HG02938 (cell line): Measurements from ENCODE around the gene FRMD3.

ENCODE experiments used
- ATAC-seq: cut with Tn5 transposase; IDR thresholded peaks from one replicate; pipeline ENCODE4 v1.9.1; 2021; ENCODE audit warnings: mild to moderate bottlenecking, moderate library complexity; ENCODE audit not compliant: unreplicated experiment

FRMD3 gene

GRCh38 chr9:83538172-83538889, at the start of gene FRMD3:
TSS of gene FRMD3 (minus strand) at chr9:83538401. CDS start at chr9:83538231, 170 bp downstream.
- ATAC-seq = peak; percentile 47

DNA sequence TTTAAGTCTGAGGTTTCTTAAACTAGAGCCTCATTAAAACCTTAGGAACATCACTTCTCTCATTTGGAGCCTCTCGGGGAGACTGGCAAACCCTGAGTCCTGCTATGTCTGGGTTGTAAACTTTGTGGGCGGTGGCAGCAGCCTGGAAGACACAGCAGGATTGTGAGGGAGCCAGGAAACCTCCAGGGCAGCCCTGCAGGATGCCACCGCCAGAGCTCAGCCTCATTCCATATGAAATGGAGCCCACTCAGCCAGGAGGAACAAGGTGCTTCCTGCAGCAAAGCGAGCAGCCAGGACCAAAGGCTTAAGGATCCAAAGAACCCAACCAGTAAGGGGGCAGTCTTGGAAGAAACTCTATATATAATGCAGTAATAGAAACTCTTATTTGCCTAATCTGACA, 46.8 kb upstream of the FRMD3 start:
- no peak for ATAC-seq

DNA sequence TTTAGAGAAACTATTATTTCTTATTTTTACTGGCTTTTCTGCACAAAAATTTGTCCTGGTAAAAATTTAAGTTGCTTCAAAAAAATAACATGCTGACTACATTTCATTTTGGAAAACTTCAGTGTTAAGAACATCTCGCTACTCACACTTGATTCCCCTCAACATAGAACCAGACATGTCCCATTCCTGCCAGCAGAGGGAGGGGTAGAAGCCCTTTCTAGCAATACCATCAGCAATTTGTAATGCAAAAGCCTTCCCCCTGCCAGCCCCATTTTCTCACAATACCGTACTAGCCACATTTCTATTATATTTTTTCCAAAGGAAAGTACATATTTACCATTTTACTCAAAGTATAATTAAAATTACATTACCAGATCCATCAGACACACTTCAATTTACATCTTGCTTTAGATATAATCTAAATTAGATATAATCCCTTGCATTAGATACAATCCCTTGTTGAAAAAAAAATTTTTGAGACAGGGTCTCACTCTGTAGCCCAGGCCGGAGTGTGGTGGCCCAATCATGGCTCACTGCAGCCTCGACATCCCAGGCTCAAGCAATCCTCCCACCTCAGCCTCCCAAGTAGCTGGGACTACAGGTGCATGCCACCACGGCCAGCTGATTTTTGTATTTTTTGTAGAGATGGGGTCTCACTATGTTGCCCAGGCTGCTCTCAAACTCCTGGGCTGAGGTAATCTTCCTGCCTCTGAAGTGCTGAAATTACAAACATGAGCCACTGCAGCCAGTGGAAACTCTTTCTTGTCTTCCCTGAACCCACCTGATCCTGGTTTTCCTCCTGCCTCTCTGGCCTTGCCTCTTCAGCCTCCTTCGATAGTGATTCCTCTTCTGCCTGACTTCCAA, 45.2 kb upstream of the FRMD3 start:
- ATAC-seq = no peak

GRCh38 chr9:83582029-83582428, 43.8 kb upstream of the FRMD3 start:
- ATAC-seq = no peak

- no peak for ATAC-seq
Observed at GRCh38 chr9:83574482-83574881, 36.3 kb upstream of the FRMD3 start.

DNA sequence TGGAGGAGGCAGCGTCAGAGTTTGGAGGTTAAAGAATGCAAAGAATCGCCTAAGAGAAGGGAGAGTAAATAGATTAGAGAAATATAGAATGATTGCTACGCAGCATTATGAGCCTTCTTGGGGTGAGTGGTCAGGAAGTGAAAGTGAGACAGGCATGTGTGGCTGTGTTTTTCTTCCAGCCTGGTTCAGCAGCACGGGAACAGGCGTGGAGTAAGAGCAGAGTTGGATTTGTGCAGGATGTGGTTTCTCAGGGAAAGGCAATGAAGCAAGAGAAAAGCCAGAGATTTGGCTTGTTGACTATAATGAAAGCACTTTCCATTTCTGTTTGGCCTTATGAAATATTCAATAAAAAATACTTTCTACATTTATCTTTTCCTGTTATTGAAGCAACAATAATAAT, 34.3 kb upstream of the FRMD3 start:
- ATAC-seq = no peak

DNA sequence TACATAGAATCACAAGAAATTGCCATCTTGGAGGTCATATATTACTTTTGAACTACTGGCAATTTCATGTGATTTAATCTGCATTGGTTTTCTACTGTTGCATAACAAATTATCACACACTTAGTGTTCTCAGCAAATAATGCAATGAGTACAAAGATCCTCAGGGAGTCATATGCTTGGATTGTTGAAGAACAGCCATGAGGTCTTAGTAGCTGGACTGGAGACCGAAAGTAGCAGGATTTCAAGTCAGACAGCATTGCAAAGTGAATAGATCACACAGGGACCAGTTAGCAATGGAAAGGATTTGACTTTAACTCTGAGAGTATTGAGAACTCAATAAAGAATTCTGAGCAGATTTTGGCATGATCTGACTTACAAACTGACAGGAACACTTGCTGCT, 32.2 kb upstream of the FRMD3 start:
- no peak for ATAC-seq

GRCh38 chr9:83569326-83569725, 31.1 kb upstream of the FRMD3 start:
- ATAC-seq = no peak

DNA sequence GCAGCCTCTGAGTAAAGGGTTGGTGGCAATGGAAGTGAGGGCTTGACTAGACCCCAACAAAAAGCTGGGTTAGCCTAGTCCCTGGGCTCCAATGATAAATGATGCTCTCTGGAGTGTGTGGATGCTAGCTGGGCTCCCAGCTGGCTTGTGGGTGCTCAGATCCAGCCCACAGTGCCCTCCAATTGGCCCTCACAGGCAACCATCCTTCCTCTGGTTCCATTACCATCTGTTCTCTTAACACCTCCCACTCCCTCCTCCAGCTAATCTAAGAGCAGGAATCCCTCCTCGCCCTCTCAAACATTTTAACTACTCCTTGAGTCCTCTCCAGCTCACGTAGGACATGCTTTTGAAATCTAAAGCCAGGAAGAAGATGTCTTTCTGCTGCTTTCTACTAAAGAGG, 25.2 kb upstream of the FRMD3 start:
- ATAC-seq = no peak

GRCh38 chr9:83560169-83560826, 22.1 kb upstream of the FRMD3 start:
- ATAC-seq = no peak

- no peak for ATAC-seq
Observed at GRCh38 chr9:83557771-83558170, 19.6 kb upstream of the FRMD3 start.

DNA sequence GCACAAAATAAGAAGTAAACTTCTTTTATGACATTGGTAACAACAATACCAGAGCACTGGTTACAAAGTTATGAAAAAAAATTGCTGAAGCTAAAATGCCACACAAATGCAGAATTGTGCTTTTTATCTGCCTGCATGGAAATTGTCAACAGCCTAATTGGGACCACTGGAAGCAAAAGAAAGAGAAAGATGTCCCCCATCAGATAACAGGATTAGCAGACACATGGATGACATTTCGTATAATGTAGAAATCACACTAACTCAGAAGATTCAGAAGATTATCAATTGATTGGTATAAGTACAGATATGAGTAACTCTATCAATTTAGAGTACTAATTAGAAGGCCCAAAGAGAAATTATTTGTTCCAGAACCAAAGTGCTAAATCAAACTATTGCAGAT, 19.1 kb upstream of the FRMD3 start:
- no peak for ATAC-seq

DNA sequence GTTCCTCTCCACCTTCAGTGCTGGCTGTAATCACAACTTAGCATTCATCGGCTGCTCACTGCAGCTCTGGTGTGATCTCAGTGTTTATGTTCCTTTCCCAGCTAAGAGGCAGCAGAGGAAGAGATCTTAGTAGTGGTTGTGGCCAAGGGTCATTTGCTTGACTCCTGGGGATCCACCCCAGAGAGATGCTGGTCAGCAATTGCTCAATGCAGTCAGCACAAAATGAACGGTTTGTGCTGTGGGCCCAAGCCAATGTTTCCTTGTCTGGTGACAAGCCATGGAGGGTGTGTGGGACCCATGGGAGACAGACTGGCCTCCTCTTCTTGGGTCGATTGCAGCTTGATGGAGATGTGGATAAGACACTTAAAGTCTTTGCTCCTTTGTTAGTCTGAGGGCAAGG, 16.1 kb upstream of the FRMD3 start:
- no peak for ATAC-seq

- peak; percentile 95 for ATAC-seq
Observed at GRCh38 chr9:83544002-83544698, 5.9 kb upstream of the FRMD3 start.

DNA sequence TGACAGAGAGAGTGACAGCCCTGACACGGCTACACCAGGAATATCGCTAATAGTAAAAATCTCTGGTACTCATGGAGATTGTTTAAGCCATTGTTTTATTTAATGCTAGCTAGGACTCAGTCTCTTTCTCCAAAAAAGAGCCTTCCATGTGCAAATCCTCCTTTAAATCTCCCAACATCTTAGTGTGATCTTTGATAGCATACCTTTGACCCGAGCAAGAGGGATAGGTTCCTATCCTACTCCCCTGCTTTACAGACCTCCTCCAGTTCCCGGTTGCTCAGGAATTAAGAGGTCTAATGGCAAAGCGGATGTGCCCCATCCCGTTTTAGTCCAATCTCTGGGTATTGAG, 663 bp upstream of the FRMD3 start:
- ATAC-seq = no peak

- no peak for ATAC-seq
Observed at GRCh38 chr9:83537331-83538171, 650 bp downstream of the FRMD3 start.

DNA sequence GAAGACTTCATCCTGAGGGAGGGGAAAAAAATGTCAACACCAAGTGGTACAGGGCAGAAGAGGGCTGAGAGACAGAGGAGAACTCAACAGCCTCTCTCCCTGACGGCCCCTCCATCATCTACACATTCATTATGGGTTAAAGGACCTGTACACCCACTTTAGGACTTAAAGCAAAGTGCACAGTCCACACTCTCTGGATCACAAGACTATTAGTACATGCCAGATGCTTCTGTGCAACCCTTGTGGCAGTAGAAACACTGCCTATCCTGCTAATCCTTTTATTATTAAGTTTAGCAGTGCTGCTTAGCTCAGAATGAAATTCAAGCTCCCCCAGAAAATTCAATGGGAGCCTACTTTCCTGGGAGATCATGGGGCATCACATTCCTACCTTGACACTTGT, 1.9 kb downstream of the FRMD3 start:
- no peak for ATAC-seq

- no peak for ATAC-seq
Observed at GRCh38 chr9:83535736-83536135, 2.5 kb downstream of the FRMD3 start.

DNA sequence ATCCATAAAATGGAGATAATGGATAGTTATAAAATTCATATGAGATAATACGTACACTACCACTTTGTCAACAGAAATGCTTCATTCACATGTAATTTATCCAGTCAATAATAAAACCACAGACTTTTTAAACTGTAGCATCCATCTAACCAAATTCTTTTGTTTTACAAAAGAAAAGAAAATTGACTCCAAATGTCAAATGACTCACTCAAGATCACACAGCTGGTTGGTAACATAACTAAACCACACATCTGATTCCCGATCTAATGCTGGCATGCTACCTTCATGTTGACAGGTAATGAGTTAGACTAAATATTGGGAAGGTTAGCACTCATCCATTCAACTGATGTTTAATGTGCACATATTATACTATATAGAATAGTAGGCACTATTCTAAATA, 4.9 kb downstream of the FRMD3 start:
- no peak for ATAC-seq

DNA sequence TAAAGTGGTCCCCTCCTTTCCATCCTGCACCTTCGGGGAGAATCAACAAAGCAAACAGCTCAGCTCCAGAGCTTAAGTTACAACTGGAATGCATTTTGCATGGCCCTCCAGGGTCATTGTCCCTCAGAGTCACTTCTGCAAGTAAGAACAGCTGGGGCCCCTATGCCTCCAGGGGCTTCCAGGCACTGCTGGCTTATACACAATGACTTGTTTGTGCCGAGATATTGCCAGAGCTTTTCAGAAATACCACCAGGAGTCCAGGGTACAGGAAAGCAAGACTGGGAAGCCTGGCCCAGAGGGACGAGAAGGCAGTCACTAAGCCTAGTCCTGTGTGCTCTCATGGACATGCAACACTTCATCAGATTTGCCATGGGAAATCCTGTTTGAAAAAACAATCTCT, 11.3 kb downstream of the FRMD3 start:
- ATAC-seq = no peak
